ENCODE measurements around the gene MAP3K4.

The MAP3K4 gene

GRCh38 chr6:161132384-161132783 is 140.8 kb downstream of the MAP3K4 start:
- no peak for DNase-seq

GRCh38 chr6:161133963-161134362 is 142.4 kb downstream of the MAP3K4 start:
- no peak for DNase-seq

- no peak for DNase-seq
Measured at GRCh38 chr6:161134550-161135298, 143.2 kb downstream of the MAP3K4 start.

GRCh38 chr6:161135695-161136591 is 144.4 kb downstream of the MAP3K4 start:
- no peak for DNase-seq

GRCh38 chr6:161136655-161137054 is 145.1 kb downstream of the MAP3K4 start:
- DNase-seq: no peak

GRCh38 chr6:161137320-161137719 is 145.8 kb downstream of the MAP3K4 start:
- DNase-seq: no peak

- DNase-seq: no peak
Measured at GRCh38 chr6:161137839-161138542, 146.4 kb downstream of the MAP3K4 start.

- DNase-seq: no peak
Measured at GRCh38 chr6:161138543-161139303, 147.2 kb downstream of the MAP3K4 start.

- DNase-seq: no peak
Measured at GRCh38 chr6:161139304-161139765, 147.8 kb downstream of the MAP3K4 start.

GRCh38 chr6:161139766-161140553 is 148.4 kb downstream of the MAP3K4 start:
- DNase-seq: peak; percentile 44

GRCh38 chr6:161140554-161140875 is 148.9 kb downstream of the MAP3K4 start:
- no peak for DNase-seq

- peak; percentile 72 for DNase-seq
Measured at GRCh38 chr6:161141173-161141572, 149.6 kb downstream of the MAP3K4 start.

- no peak for DNase-seq
Measured at GRCh38 chr6:161142957-161143296, 151.4 kb downstream of the MAP3K4 start.

GRCh38 chr6:161143663-161144430 is 152.3 kb downstream of the MAP3K4 start:
- no peak for DNase-seq

GRCh38 chr6:161150136-161150535 is 158.6 kb downstream of the MAP3K4 start:
- DNase-seq: no peak

- no peak for DNase-seq
Measured at GRCh38 chr6:161150566-161150965, 159.0 kb downstream of the MAP3K4 start.

GRCh38 chr6:161151059-161151645 is 159.6 kb downstream of the MAP3K4 start:
- DNase-seq: no peak

GRCh38 chr6:161151660-161152526 is 160.3 kb downstream of the MAP3K4 start:
- peak; percentile 82 for DNase-seq

GRCh38 chr6:161152527-161152862 is 160.9 kb downstream of the MAP3K4 start:
- no peak for DNase-seq
